IMR-90 (cell line): ENCODE measurements around the gene ERBB4. TPM values are rescaled to one million over a fixed set of nuclear protein-coding genes. Genes with fewer than 3 reads are reported as not detected.

Source experiments
- ATAC-seq: fragments of 200-7000 bp; cut with Tn5 transposase; 2 replicates; pipeline ENCODE4 v1.9.1; 2020; ENCODE audit warnings: low read depth, mild to moderate bottlenecking, moderate library complexity
- BruUV-seq: library from RNA; stranded (reverse); fragments of 400-500 nt; replicated peaks from 2 replicates; lab custom pipeline; 2021; lab: Mats Ljungman, UMichigan
- CTCF ChIA-PET: fragments of 300-600 bp; formaldehyde crosslinking; extraction: SDS; loops from one replicate; lab custom pipeline; 2021; ENCODE audit warnings: antibody characterized with exemption; lab: Yijun Ruan, JAX
- POLR2A ChIA-PET: fragments of 300-600 bp; sonication (Branson Sonifier 250); formaldehyde crosslinking; loops from one replicate; lab custom pipeline; 2022; ENCODE audit warnings: antibody characterized with exemption; ENCODE audit not compliant: unreplicated experiment; lab: Charles Lee
- DNase-seq: peaks from one replicate; pipeline ENCODE4 v3.0.0; 2013
- H2AFZ ChIP-seq: replicated peaks from 2 replicates; pipeline ENCODE3; 2013; ENCODE audit warnings: low read length, mild to moderate bottlenecking; ENCODE audit not compliant: poor library complexity
- H2AK5ac ChIP-seq: 2 replicates; pipeline ENCODE4 v1.6.1; 2013; ENCODE audit warnings: low read depth, low read length, inconsistent platforms
- H2AK9ac ChIP-seq: replicated peaks from 2 replicates; pipeline ENCODE3; 2013; ENCODE audit warnings: mild to moderate bottlenecking, low read depth, low read length, moderate library complexity; ENCODE audit not compliant: poor library complexity
- H2BK120ac ChIP-seq: 2 replicates; pipeline ENCODE4 v1.6.1; 2013; ENCODE audit warnings: low read depth, low read length, inconsistent platforms
- H2BK15ac ChIP-seq: 3 replicates; pipeline ENCODE4 v1.6.1; 2013; ENCODE audit warnings: low read depth, low read length, inconsistent platforms
- H2BK20ac ChIP-seq: 2 replicates; pipeline ENCODE4 v1.6.1; 2013; ENCODE audit warnings: low read depth, mild to moderate bottlenecking, inconsistent platforms, low read length, moderate library complexity
- H2BK5ac ChIP-seq: 2 replicates; pipeline ENCODE4 v1.6.1; 2013; ENCODE audit warnings: mild to moderate bottlenecking, low read depth, low read length, inconsistent platforms; ENCODE audit not compliant: poor library complexity, severe bottlenecking
- H3K14ac ChIP-seq: replicated peaks from 2 replicates; pipeline ENCODE4 v1.6.1; 2013; ENCODE audit warnings: low read depth, low read length, inconsistent platforms
- H3K18ac ChIP-seq: 2 replicates; pipeline ENCODE4 v1.6.1; 2013; ENCODE audit warnings: low read depth, low read length, control low read depth
- H3K23ac ChIP-seq: 2 replicates; pipeline ENCODE4 v1.6.1; 2013; ENCODE audit warnings: low read depth, low read length, inconsistent platforms
- H3K27ac ChIP-seq: 2 replicates; pipeline ENCODE4 v1.5.1; 2013; ENCODE audit warnings: mild to moderate bottlenecking, control low read depth, low read length; ENCODE audit not compliant: insufficient read depth
- H3K27me3 ChIP-seq: 2 replicates; pipeline ENCODE4 v1.6.1; 2013; ENCODE audit warnings: low read length; ENCODE audit not compliant: control insufficient read depth, insufficient read depth
- H3K36me3 ChIP-seq: 2 replicates; pipeline ENCODE4 v1.6.1; 2013; ENCODE audit warnings: low read length, mixed read lengths; ENCODE audit not compliant: control insufficient read depth, insufficient read depth
- H3K4ac ChIP-seq: 2 replicates; pipeline ENCODE4 v1.6.1; 2013; ENCODE audit warnings: low read depth, low read length, inconsistent platforms
- H3K4me1 ChIP-seq: 2 replicates; pipeline ENCODE4 v1.6.1; 2013; ENCODE audit warnings: low read length, mixed read lengths; ENCODE audit not compliant: control insufficient read depth, insufficient read depth
- H3K4me2 ChIP-seq: 2 replicates; pipeline ENCODE4 v1.6.1; 2013; ENCODE audit warnings: low read depth, mild to moderate bottlenecking, control low read depth, low read length, moderate library complexity
- H3K4me3 ChIP-seq: 2 replicates; pipeline ENCODE4 v1.5.1; 2013; ENCODE audit warnings: low read depth, mild to moderate bottlenecking, control low read depth, low read length, moderate library complexity; ENCODE audit not compliant: insufficient read depth
- H3K56ac ChIP-seq: 2 replicates; pipeline ENCODE4 v1.6.1; 2013; ENCODE audit warnings: low read length, inconsistent platforms; ENCODE audit not compliant: insufficient read depth; ENCODE audit errors: extremely low read depth
- H3K79me1 ChIP-seq, 2 experiments: 2 replicates each; pipeline ENCODE4 v1.6.1; 2013; ENCODE audit warnings: low read length in 2 of 2, inconsistent platforms in 1 of 2, low read depth in 1 of 2
- H3K9ac ChIP-seq: 2 replicates; pipeline ENCODE4 v1.6.1; 2013; ENCODE audit warnings: low read depth, low read length, control low read depth
- H3K9me1 ChIP-seq: 2 replicates; pipeline ENCODE4 v1.6.1; 2013; ENCODE audit warnings: low read length, inconsistent platforms; ENCODE audit not compliant: insufficient read depth
- H3K9me3 ChIP-seq: 2 replicates; pipeline ENCODE4 v1.6.1; 2013; ENCODE audit warnings: low read length; ENCODE audit not compliant: control insufficient read depth, insufficient read depth
- H4K20me1 ChIP-seq: 2 replicates; pipeline ENCODE4 v1.6.1; 2013; ENCODE audit warnings: low read length, inconsistent platforms; ENCODE audit not compliant: insufficient read depth
- H4K5ac ChIP-seq: 2 replicates; pipeline ENCODE4 v1.6.1; 2013; ENCODE audit warnings: mild to moderate bottlenecking, low read depth, low read length, control low read depth
- H4K8ac ChIP-seq, 2 experiments: 2 replicates each; pipeline ENCODE4 v1.6.1; 2013; ENCODE audit warnings: low read depth in 2 of 2, low read length in 2 of 2, control low read depth in 1 of 2, inconsistent platforms in 1 of 2
- H4K91ac ChIP-seq: 2 replicates; pipeline ENCODE4 v1.6.1; 2013; ENCODE audit warnings: low read depth, low read length, inconsistent platforms; ENCODE audit not compliant: insufficient read depth
- BHLHE40 ChIP-seq: fragments of 150-350 bp; IDR thresholded peaks from 2 replicates; pipeline ENCODE4 v1.6.1; 2016; ENCODE audit warnings: mild to moderate bottlenecking, low read depth, low read length
- CEBPB ChIP-seq: IDR thresholded peaks from 2 replicates; pipeline ENCODE4 v1.6.1; 2012; ENCODE audit warnings: low read depth, low read length, improper control_type of control experiment
- CHD1 ChIP-seq: IDR thresholded peaks from 2 replicates; pipeline ENCODE4 v1.6.1; 2012; ENCODE audit warnings: low read depth, low read length, improper control_type of control experiment
- CTCF ChIP-seq: conservative IDR thresholded peaks from 2 replicates; pipeline ENCODE4 v1.5.1; 2012; ENCODE audit warnings: mild to moderate bottlenecking, low read depth, low read length, improper control_type of control experiment
- ELK1 ChIP-seq: fragments of 150-350 bp; IDR thresholded peaks from 2 replicates; pipeline ENCODE4 v1.6.1; 2016; ENCODE audit warnings: low read depth, mild to moderate bottlenecking, low read length, moderate library complexity, borderline replicate concordance
- FOS ChIP-seq: fragments of 150-350 bp; IDR thresholded peaks from 2 replicates; pipeline ENCODE4 v1.6.1; 2016; ENCODE audit warnings: low read depth, low read length
- MAFK ChIP-seq: IDR thresholded peaks from 2 replicates; pipeline ENCODE4 v1.6.1; 2012; ENCODE audit warnings: low read depth, low read length, improper control_type of control experiment
- MAZ ChIP-seq: IDR thresholded peaks from 2 replicates; pipeline ENCODE4 v1.6.1; 2012; ENCODE audit warnings: low read depth, mild to moderate bottlenecking, low read length, improper control_type of control experiment, moderate library complexity, borderline replicate concordance
- MXI1 ChIP-seq: IDR thresholded peaks from 2 replicates; pipeline ENCODE4 v1.6.1; 2012; ENCODE audit warnings: low read depth, mild to moderate bottlenecking, low read length, moderate library complexity, borderline replicate concordance
- NFE2L2 ChIP-seq: fragments of 150-350 bp; IDR thresholded peaks from 2 replicates; pipeline ENCODE4 v1.6.1; 2016; ENCODE audit warnings: low read depth, mild to moderate bottlenecking, low read length
- RAD21 ChIP-seq: IDR thresholded peaks from 2 replicates; pipeline ENCODE4 v1.6.1; 2012; ENCODE audit warnings: low read length, improper control_type of control experiment
- SMC3 ChIP-seq: fragments of 150-350 bp; IDR thresholded peaks from 2 replicates; pipeline ENCODE4 v1.6.1; 2016; ENCODE audit warnings: low read depth, mild to moderate bottlenecking, antibody characterized with exemption, low read length, moderate library complexity
- USF2 ChIP-seq: fragments of 150-350 bp; IDR thresholded peaks from 2 replicates; pipeline ENCODE4 v1.6.1; 2017; ENCODE audit warnings: mild to moderate bottlenecking, antibody characterized with exemption, low read length, low read depth
- WGBS, 2 experiments: methylation state at CpG; one replicate each; pipeline versions ENCODE4 v1.1.5 to v1.1.7; 2013; ENCODE audit warnings: missing lambda C conversion rate in 2 of 2; ENCODE audit not compliant: insufficient read length in 1 of 2; ENCODE audit errors: extremely low coverage in 2 of 2; 5-methylcytosine and 5-hydroxymethylcytosine counted together
- dilution Hi-C: fragments of 300-500 bp; cut with HindIII; formaldehyde crosslinking; loops from one replicate; pipeline ENCODE4 v1.14.3; 2018; ENCODE audit warnings: low sequenced_read_pairs; ENCODE audit not compliant: unreplicated experiment
- in situ Hi-C: fragments of 300-500 bp; cut with MboI; formaldehyde crosslinking; loops from 3 replicates; pipeline ENCODE4 v1.14.3; 2019; ENCODE audit warnings: low sequenced_read_pairs, inconsistent platforms, mixed read lengths
- intact Hi-C: fragments of 100-400 bp; cut with micrococcal nuclease; formaldehyde crosslinking; loops from 2 replicates; pipeline ENCODE4 v1.10.0; 2022
- polyA plus RNA-seq, 3 experiments: library from polyadenylated mRNA; depleted of rRNA; stranded (reverse); fragments of >200 nt; gene quantifications; 2 replicates each; pipeline ENCODE4 v1.2.3, GENCODE V29; 2012; ENCODE audit warnings: low replicate concordance in 1 of 3
- total RNA-seq: library from RNA; depleted of rRNA; stranded (reverse); fragments of >200 nt; gene quantifications from 2 replicates; pipeline ENCODE4 v1.2.3, GENCODE V29; 2012

ERBB4 gene
- total and polyA plus RNA-seq, 2 of the 4 experiments (the other 2 are of a cell fraction): not detected

- Histone ChIP-seq H3K27me3 (no peaks in the 10 kb centered on the region), H3K36me3 (no peaks in the 10 kb centered on the region), H3K4me1 (no peaks in the 10 kb centered on the region; the same call in 1 of the 2 replicates), H2AK9ac (no peak overlapping the region), H3K14ac (0 out of 2 replicates have a peak overlapping the region, but pooled peaks have one; percentile 35), H4K5ac (peak overlapping the region; percentile 48; the same call in 1 of the 2 replicates), H4K8ac (peak overlapping the region in 1 of 2 experiments; percentile 48; a peak in 2 of 4 replicates), H3K9ac (no peak overlapping the region), H2BK5ac (peak overlapping the region; percentile 96), H3K9me1 (no peaks in the 10 kb centered on the region), H3K18ac (peak overlapping the region; percentile 59; the same call in 1 of the 2 replicates), H2BK120ac (peak overlapping the region; percentile 76), H2BK15ac (no peak overlapping the region), H3K27ac (no peak overlapping the region), H2BK20ac (peak overlapping the region; percentile 89; the same call in 1 of the 2 replicates), H3K23ac (no peak overlapping the region), H3K56ac (no peak overlapping the region), H2AFZ (no peak overlapping the region), H3K4ac (no peak overlapping the region), H3K4me3 (no peak overlapping the region), H4K20me1 (no peaks in the 10 kb centered on the region), H3K79me1 (no peaks in the 10 kb centered on the region), H4K91ac (no peak overlapping the region), H3K9me3 (no peaks in the 10 kb centered on the region), H3K4me2 (peak overlapping the region; percentile 65; the same call in 1 of the 2 replicates), H2AK5ac (no peak overlapping the region)
- DNase-seq: peak; percentile 55
- WGBS, 2 experiments: no CpG with 5 or more reads among the region's 1 CpG
- no peak for ATAC-seq
- in situ Hi-C loops (no loop called here), intact Hi-C loops (no loop called here), dilution Hi-C loops (no loop called here)
- POLR2A ChIA-PET: no interaction called here
- TF ChIP-seq RAD21 (no peak), MAZ (no peak), CTCF (no peak), MXI1 (no peak), CEBPB (no peak), ELK1 (no peak), NFE2L2 (no peak), CHD1 (no peak), BHLHE40 (no peak), FOS (no peak), USF2 (no peak), SMC3 (no peak), MAFK (no peak)
- CTCF ChIA-PET: no interaction called here
- no TSS peak for BruUV-seq
Observed at GRCh38 chr2:212022966-212023365, 515.6 kb downstream of the ERBB4 start.
